K562 (cell line): ENCODE results near the gene CRABP2. TPM values are rescaled to one million over a fixed set of nuclear protein-coding genes. Genes with fewer than 3 reads are reported as not detected.
A peak's percentile ranks its signal among the peaks of the same experiment; 100 is the strongest.

Experiments used
- ATAC-seq: fragments of 200-7000 bp; cut with Tn5 transposase; 3 replicates; pipeline ENCODE4 v1.9.1; 2020; ENCODE audit warnings: moderate library complexity
- BruUV-seq: library from RNA; stranded (reverse); fragments of 400-500 nt; replicated peaks from 2 replicates; lab custom pipeline; 2021; lab: Mats Ljungman, UMichigan
- CTCF ChIA-PET: fragments of 300-600 bp; formaldehyde crosslinking; extraction: SDS; loops from one replicate; lab custom pipeline; 2021; ENCODE audit warnings: low intra/inter-chr PET ratio; lab: Yijun Ruan, JAX
- POLR2A ChIA-PET: fragments of 300-600, 350-650 bp; sonication (Branson Sonifier 250); formaldehyde crosslinking; extraction: SDS; loops from one replicate; lab custom pipeline; 2021; ENCODE audit warnings: antibody characterized with exemption, inconsistent platforms; lab: Yijun Ruan, JAX
- DNase-seq, 4 experiments: peaks; one replicate each; pipeline versions ENCODE4 v3.0.0 to v3.0.0-alpha.2; 2011 to 2018; ENCODE audit warnings: low spot score in 3 of 4, mixed read lengths in 3 of 4; ENCODE audit errors: extremely low read depth in 1 of 4
- FAIRE-seq: peaks from 2 replicates; lab custom pipeline; 2011; peaks lifted over from hg19 to GRCh38; lab: Jason Lieb, UNC
- H2AFZ ChIP-seq: 2 replicates; pipeline ENCODE4 v1.6.0; 2011; ENCODE audit warnings: low read depth, low read length, control low read depth, inconsistent platforms
- H3K27ac ChIP-seq: fragments of 200-600 bp; 3 replicates; pipeline ENCODE4 v1.8.0; 2011; ENCODE audit warnings: low read depth, mild to moderate bottlenecking, control low read depth, inconsistent platforms, low read length, moderate library complexity, mixed read lengths; ENCODE audit errors: extremely low read depth
- H3K27me3 ChIP-seq, 2 experiments: fragments of 300-600 bp in 1 of 2; 2 replicates in 1 of 2; 3 replicates in 1 of 2; pipeline versions ENCODE4 v1.6.0 to v1.8.0; 2011; ENCODE audit warnings: inconsistent platforms in 2 of 2, low read length in 2 of 2, mild to moderate bottlenecking in 1 of 2, mixed read lengths in 1 of 2, moderate library complexity in 1 of 2; ENCODE audit not compliant: control insufficient read depth in 2 of 2, insufficient read depth in 2 of 2
- H3K36me3 ChIP-seq: fragments of 300-600 bp; 3 replicates; pipeline ENCODE4 v1.8.0; 2011; ENCODE audit warnings: mild to moderate bottlenecking, low read length, inconsistent platforms; ENCODE audit not compliant: control insufficient read depth, insufficient read depth
- H3K4me1 ChIP-seq, 2 experiments: fragments of 200-600 bp in 1 of 2; replicated peaks in 1 of 2; 2 replicates in 1 of 2; 3 replicates in 1 of 2; pipeline versions ENCODE4 v1.5.1 to v1.8.0; 2011; ENCODE audit warnings: inconsistent platforms in 2 of 2, low read length in 2 of 2, mild to moderate bottlenecking in 1 of 2, mixed read lengths in 1 of 2, moderate library complexity in 1 of 2; ENCODE audit not compliant: control insufficient read depth in 2 of 2, insufficient read depth in 2 of 2
- H3K4me2 ChIP-seq: 2 replicates; pipeline ENCODE4 v1.6.1; 2011; ENCODE audit warnings: low read length, control low read depth, inconsistent platforms, mixed read lengths; ENCODE audit not compliant: insufficient read depth
- H3K4me3 ChIP-seq: fragments of 200-600 bp; sonication (generic), shearing (Covaris generic); 2 replicates; pipeline ENCODE4 v1.5.1; 2016; ENCODE audit warnings: control low read depth, inconsistent platforms
- H3K79me2 ChIP-seq: fragments of 200-600 bp; 3 replicates; pipeline ENCODE4 v1.8.0; 2011; ENCODE audit warnings: low read length, inconsistent platforms; ENCODE audit not compliant: control insufficient read depth, insufficient read depth
- H3K9ac ChIP-seq, 2 experiments: 2 replicates each; pipeline versions ENCODE4 v1.6.0 to v1.6.1; 2011; ENCODE audit warnings: low read depth in 2 of 2, low read length in 2 of 2, control low read depth in 1 of 2, inconsistent platforms in 1 of 2, mild to moderate bottlenecking in 1 of 2, mixed read lengths in 1 of 2; ENCODE audit not compliant: insufficient read depth in 1 of 2
- H3K9me1 ChIP-seq: one replicate; pipeline ENCODE4 v1.6.0; 2011; ENCODE audit warnings: inconsistent platforms, mild to moderate bottlenecking, low read length, moderate library complexity; ENCODE audit not compliant: control insufficient read depth, insufficient read depth
- H3K9me3 ChIP-seq: replicated peaks from 2 replicates; pipeline ENCODE4 v1.5.1; 2011; ENCODE audit warnings: low read depth, low read length, inconsistent platforms; ENCODE audit not compliant: control insufficient read depth, insufficient read depth
- H4K20me1 ChIP-seq: replicated peaks from 2 replicates; pipeline ENCODE4 v1.6.1; 2011; ENCODE audit warnings: low read length, inconsistent platforms, mixed read lengths; ENCODE audit not compliant: control insufficient read depth, insufficient read depth
- ARID2 ChIP-seq: fragments of 450-650 bp; IDR thresholded peaks from 2 replicates; pipeline ENCODE4 v1.6.1; 2017; ENCODE audit warnings: antibody characterized with exemption, mild to moderate bottlenecking
- ERF ChIP-seq: fragments of 450-650 bp; formaldehyde crosslinking; IDR thresholded peaks from 2 replicates; pipeline ENCODE4 v1.4.0; 2020; ENCODE audit warnings: mild to moderate bottlenecking, mixed read lengths
- IRF2 ChIP-seq: sonication (generic); formaldehyde crosslinking; IDR thresholded peaks from 2 replicates; pipeline ENCODE4 v1.8.1; 2022; ENCODE audit warnings: mild to moderate bottlenecking, missing genetic modification reagents
- IRF9 ChIP-seq: fragments of 450-650 bp; IDR thresholded peaks from 2 replicates; pipeline ENCODE4 v1.6.1; 2016; ENCODE audit warnings: missing biosample characterization, missing genetic modification characterization
- NR0B1 ChIP-seq: fragments of 450-650 bp; IDR thresholded peaks from one replicate; pipeline ENCODE4 v1.6.1; 2018; ENCODE audit warnings: mild to moderate bottlenecking, moderate library complexity; ENCODE audit not compliant: partially characterized antibody
- SMARCA5 ChIP-seq: fragments of 450-650 bp; IDR thresholded peaks from 2 replicates; pipeline ENCODE4 v1.6.1; 2016
- ZNF232 ChIP-seq: sonication (generic); formaldehyde crosslinking; IDR thresholded peaks from 2 replicates; pipeline ENCODE4 v1.8.0; 2022; ENCODE audit warnings: mild to moderate bottlenecking, missing genetic modification reagents
- ZNF639 ChIP-seq, 2 experiments: fragments of 200-800 bp in 1 of 2; sonication (Bioruptor generic) in 1 of 2; sonication (generic) in 1 of 2; formaldehyde crosslinking in 1 of 2; IDR thresholded peaks in 1 of 2; conservative IDR thresholded peaks in 1 of 2; 2 replicates each; pipeline versions ENCODE4 v1.5.0 to v1.6.1; 2016 to 2020; ENCODE audit warnings: missing compliant biosample characterization in 1 of 2, missing genetic modification characterization in 1 of 2, missing genetic modification reagents in 1 of 2
- WGBS: fragments of 100-300 bp; shearing (Covaris generic); methylation state at CpG from one replicate; pipeline ENCODE4 v1.1.6; 2016; ENCODE audit warnings: low coverage, mixed read lengths; ENCODE audit not compliant: insufficient coverage; ENCODE audit errors: missing lambda C conversion rate; 5-methylcytosine and 5-hydroxymethylcytosine counted together
- in situ Hi-C: fragments of 300-500 bp; cut with MboI; formaldehyde crosslinking; loops from 4 replicates; pipeline ENCODE4 v1.15.0; 2018; ENCODE audit warnings: inconsistent platforms, mixed read lengths
- intact Hi-C: fragments of 100-400 bp; cut with micrococcal nuclease; formaldehyde crosslinking; loops from 2 replicates; pipeline ENCODE4 v1.14.2; 2022
- polyA plus RNA-seq, 8 experiments: library from polyadenylated mRNA; depleted of rRNA in 4 of 8; stranded (reverse) in 5 of 8; unstranded in 3 of 8; fragments of >200 nt; fragmentation: Nextera tagmentation in 2 of 8; fragmentation: Illumina TruSeq in 1 of 8; extraction: Ambion mirVana in 2 of 8; extraction: Trizol in 1 of 8; gene quantifications; 2 replicates each; pipeline versions ENCODE4 v1.2.1 to v1.2.3, GENCODE V29; 2011 to 2014; ENCODE audit warnings: inconsistent platforms in 1 of 8, missing spikeins in 1 of 8
- total RNA-seq, 7 experiments: library from RNA; depleted of rRNA in 6 of 7; stranded (reverse); fragments of >200 nt in 6 of 7; fragmentation: Illumina TruSeq in 2 of 7; extraction: Trizol in 2 of 7; gene quantifications; 2 replicates each; pipeline versions ENCODE4 v1.2.1 to v1.2.3, GENCODE V29; 2011 to 2021; ENCODE audit warnings: low replicate concordance in 1 of 7

Gene CRABP2
- total and polyA plus RNA-seq, 9 of the 15 experiments (the other 6 are each of a cell fraction or from before 2014, with no cell fraction given): 0.30 to 2.5 (median 0.82) TPM

- no peaks in the 10 kb centered on the region for H3K27me3 ChIP-seq
- FAIRE-seq: no peak
- TF ChIP-seq IRF2 (CRISPR knock-in tag) (no peak), ERF (no peak), ZNF232 (CRISPR knock-in tag) (no peak), SMARCA5 (no peak), NR0B1 (no peak), IRF9 (no peak), ZNF639 (CRISPR knock-in tag; conservative IDR thresholded peaks at IDR 0.05 in 1 of 2, IDR thresholded peaks at IDR 0.05 in 1 of 2) (no peak), ARID2 (no peak)
- TF ChIP-seq, all 486 proteins: peak for 0
These were observed 1.1 kb downstream of the CRABP2 start for GRCh38 chr1:156704166-156704711.

More at GRCh38 chr1:156704166-156704711, 1.1 kb downstream of the CRABP2 start:
- Histone ChIP-seq H3K36me3 (no peaks in the 10 kb centered on the region), H3K4me1 (peaks cover 15 to 36% of the 10 kb centered on the region in 2 experiments; a peak in 4 of 5 replicates), H2AFZ (no peak overlapping the region), H4K20me1 (no peaks in the 10 kb centered on the region), H3K4me2 (no peak overlapping the region), H3K9me3 (no peaks in the 10 kb centered on the region), H3K4me3 (no peak overlapping the region), H3K27ac (no peak overlapping the region), H3K79me2 (no peaks in the 10 kb centered on the region), H3K9me1 (no peaks in the 10 kb centered on the region), H3K9ac (peak overlapping the region in 1 of 2 experiments; percentile 54; a peak in 1 of 4 replicates)
- DNase-seq (no peak), ATAC-seq (no peak)
- BruUV-seq: no TSS peak
- CTCF ChIA-PET: interaction anchor here (1.4 to 4.4 kb wide), 2 partner anchors 15 to 76 kb away, joined by 4 to 64 read pairs; no protein-coding TSS in a partner anchor
- intact Hi-C loops: no loop called here
- in situ Hi-C loops: no loop called here
- WGBS: 57% methylated on average over 7 of the region's 10 CpGs
- POLR2A ChIA-PET: interaction anchor here (1.0 to 1.6 kb wide), 2 partner anchors 15 to 42 kb away, joined by 3 to 10 read pairs; no protein-coding TSS in a partner anchor
